ENCODE measurements around the gene RBM4.

RBM4 gene

DNA sequence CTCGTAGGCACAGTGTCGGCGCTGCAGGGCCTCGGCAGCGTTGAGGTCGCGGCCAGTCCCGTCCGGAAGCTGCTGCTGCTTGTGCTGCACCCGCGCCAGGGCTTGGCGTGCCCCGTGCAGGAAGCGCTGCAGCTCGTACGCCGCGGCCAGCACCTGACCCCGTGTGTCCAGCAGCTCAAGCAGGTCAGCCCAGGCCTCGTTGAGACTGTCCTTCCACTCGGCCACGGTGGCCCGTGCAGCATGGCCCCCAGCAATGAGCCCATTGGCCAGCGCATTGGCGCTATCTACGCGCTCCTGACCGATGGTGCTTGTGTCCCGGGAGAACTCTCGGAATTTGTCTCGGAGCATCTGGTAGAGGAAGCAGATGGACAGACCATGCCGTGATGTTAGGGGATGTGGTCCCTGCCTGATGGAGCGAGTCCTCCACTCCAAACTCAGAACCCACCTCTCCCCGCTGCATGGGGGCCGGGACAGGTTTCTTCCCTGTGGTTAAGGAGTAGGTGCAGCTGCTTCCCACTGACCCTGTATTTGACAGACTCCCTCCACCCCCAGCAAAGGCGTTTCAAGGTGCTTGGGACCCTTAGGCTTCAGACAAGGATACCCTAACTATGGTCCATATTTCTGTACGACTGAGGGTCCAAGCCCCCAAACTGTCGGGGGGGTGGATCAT, 52.9 kb downstream of the RBM4 start:
- DNase-seq (ENCODE audit: low read depth), result no peak
- no peak for TF ChIP-seq CTCF (conservative IDR thresholded peaks at IDR 0.05; ENCODE audit: low read depth, low read length)
- no peak overlapping the region for H3K4me3 ChIP-seq (ENCODE audit: low read depth, low read length)

- no peak for TF ChIP-seq CTCF (conservative IDR thresholded peaks at IDR 0.05; ENCODE audit: low read depth, low read length)
- H3K4me3 ChIP-seq (ENCODE audit: low read depth, low read length), result no peak overlapping the region
- no peak for DNase-seq (ENCODE audit: low read depth)
Observed at GRCh38 chr11:66692446-66692845, 53.9 kb downstream of the RBM4 start.

DNA sequence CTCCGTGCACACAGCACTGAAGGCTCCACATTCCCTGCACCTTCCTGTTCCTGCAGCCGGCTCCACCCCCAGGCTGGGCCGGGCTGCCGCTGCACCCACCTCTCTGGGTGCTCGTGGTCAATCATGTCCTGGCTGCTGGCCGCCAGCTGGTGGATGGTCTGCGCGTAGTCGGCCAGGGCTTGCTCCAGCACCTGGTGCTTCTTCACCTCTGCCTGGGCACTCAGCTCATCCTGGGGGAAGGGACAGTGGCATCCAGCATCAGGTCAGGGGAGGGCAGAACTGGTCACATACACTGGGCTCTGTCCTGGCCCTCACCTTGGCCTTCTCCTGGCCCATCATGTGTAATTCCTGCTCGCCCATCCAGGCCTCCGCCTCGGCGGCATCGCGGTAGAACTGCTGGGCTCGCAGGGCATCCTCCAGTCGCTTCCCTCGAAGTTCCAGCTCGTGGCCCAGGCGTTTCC, 54.4 kb downstream of the RBM4 start:
- no peak for DNase-seq (ENCODE audit: low read depth)
- no peak for TF ChIP-seq CTCF (conservative IDR thresholded peaks at IDR 0.05; ENCODE audit: low read depth, low read length)
- no peak overlapping the region for H3K4me3 ChIP-seq (ENCODE audit: low read depth, low read length)

DNA sequence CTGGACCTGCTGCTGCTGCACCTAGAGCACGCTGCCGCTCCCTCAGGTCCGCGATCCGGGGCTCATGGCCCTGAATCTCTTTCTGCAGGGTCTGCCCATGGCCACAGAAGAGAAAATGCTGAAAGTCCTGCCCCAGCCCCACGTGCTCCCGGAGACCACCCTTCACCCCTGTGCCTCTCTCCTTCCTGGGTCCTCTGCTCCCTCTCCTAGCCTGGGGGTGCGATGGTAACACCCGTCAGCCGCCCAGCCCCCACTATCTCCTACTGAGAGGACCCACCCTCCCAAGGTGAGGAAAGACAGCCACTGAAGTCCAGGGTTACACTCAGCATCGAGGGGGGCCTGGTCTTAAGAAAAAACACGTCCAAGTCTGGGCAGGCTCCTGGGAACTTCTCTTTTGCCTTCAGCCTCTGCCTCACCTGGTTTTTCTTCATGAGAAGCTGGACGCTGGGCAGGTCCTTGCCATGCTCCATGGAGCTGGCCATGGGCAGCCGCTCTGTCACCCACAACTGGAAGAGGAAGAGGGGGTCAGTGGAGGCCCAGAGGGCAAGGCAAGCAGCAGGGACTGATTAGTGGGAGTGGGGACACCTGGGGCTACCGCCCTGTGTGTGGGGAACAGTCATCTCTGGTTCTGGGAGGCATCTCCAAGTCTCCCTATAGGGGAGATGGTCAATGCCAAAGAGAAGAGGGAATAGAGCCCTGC, 55.0 kb downstream of the RBM4 start:
- no peak for TF ChIP-seq CTCF (conservative IDR thresholded peaks at IDR 0.05; ENCODE audit: low read depth, low read length)
- DNase-seq (ENCODE audit: low read depth), result no peak
- no peak overlapping the region for H3K4me3 ChIP-seq (ENCODE audit: low read depth, low read length)

DNA sequence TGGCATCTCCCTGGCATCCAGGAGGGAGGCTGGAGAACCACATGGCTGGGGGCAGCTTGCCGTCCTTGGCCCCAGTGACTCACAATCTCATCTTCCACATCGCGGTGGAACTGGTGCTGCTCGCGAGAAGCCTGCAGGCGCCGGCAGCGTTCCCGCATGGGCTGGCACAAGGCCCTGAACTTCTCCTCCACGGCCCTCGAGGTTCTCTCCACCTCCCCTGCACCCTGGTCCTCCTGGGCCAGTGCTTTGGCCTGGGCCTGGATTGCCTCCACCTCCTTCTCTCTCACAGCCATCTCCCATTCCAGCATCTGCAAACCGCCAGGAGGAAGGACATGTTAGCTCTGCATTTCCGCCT, 55.5 kb downstream of the RBM4 start:
- DNase-seq (ENCODE audit: low read depth), result no peak
- H3K4me3 ChIP-seq (ENCODE audit: low read depth, low read length), result no peak overlapping the region
- no peak for TF ChIP-seq CTCF (conservative IDR thresholded peaks at IDR 0.05; ENCODE audit: low read depth, low read length)

- peak; percentile 91 for TF ChIP-seq CTCF (conservative IDR thresholded peaks at IDR 0.05; ENCODE audit: low read depth, low read length)
- no peak overlapping the region for H3K4me3 ChIP-seq (ENCODE audit: low read depth, low read length)
Observed at GRCh38 chr11:66694732-66695207, 56.3 kb downstream of the RBM4 start.

More at GRCh38 chr11:66694732-66695207, 56.3 kb downstream of the RBM4 start:
- DNase-seq (ENCODE audit: low read depth), result peak; percentile 99

All from choroid plexus epithelial cell (primary cell).